ENCODE data around the gene DNAJC4.

Gene DNAJC4

GRCh38 chr11:64230171-64230984 lies at the start of gene DNAJC4:
TSS of gene DNAJC4 (plus strand) at chr11:64230548. CDS start at chr11:64230855, 307 bp downstream.
- Histone ChIP-seq H3K36me3 (ENCODE audit: control insufficient read depth in 2 of 2, insufficient read depth in 2 of 2, low read length in 2 of 2) (no peaks in the 10 kb centered on the region), H3K4me1 (ENCODE audit: control insufficient read depth, insufficient read depth, low read length) (peaks cover 68% of the 10 kb centered on the region), H3K9ac (ENCODE audit: low read length in 2 of 2) (peak within 1 kb of the TSS; percentile 80 to 94), H3K9me3 (ENCODE audit: control insufficient read depth in 2 of 2, low read length in 2 of 2) (no peaks in the 10 kb centered on the region), H3K4me3 (ENCODE audit: low read length in 2 of 2) (peak within 1 kb of the TSS; percentile 84 to 86), H3K27ac (ENCODE audit: low read length) (peak within 1 kb of the TSS; percentile 91), H3K27me3 (ENCODE audit: control insufficient read depth in 1 of 2, insufficient read depth in 2 of 2, low read length in 2 of 2) (no peaks in the 10 kb centered on the region)

GRCh38 chr11:64180891-64181290 lies 49.5 kb upstream of the DNAJC4 start:
- Histone ChIP-seq H3K27ac (ENCODE audit: low read length) (peak overlapping the region; percentile 78), H3K9ac (ENCODE audit: low read length in 2 of 2) (peak overlapping the region; percentile 46 to 64), H3K4me1 (ENCODE audit: control insufficient read depth, insufficient read depth, low read length) (peaks cover 41% of the 10 kb centered on the region), H3K27me3 (ENCODE audit: control insufficient read depth in 1 of 2, insufficient read depth in 2 of 2, low read length in 2 of 2) (no peaks in the 10 kb centered on the region), H3K9me3 (ENCODE audit: control insufficient read depth in 2 of 2, low read length in 2 of 2) (no peaks in the 10 kb centered on the region), H3K36me3 (ENCODE audit: control insufficient read depth in 2 of 2, insufficient read depth in 2 of 2, low read length in 2 of 2) (no peaks in the 10 kb centered on the region), H3K4me3 (ENCODE audit: low read length in 2 of 2) (peak overlapping the region; percentile 1 to 69)

GRCh38 chr11:64181506-64182411 lies 48.6 kb upstream of the DNAJC4 start:
- peaks cover 41% of the 10 kb centered on the region for H3K4me1 ChIP-seq (ENCODE audit: control insufficient read depth, insufficient read depth, low read length)
- H3K4me3 ChIP-seq (ENCODE audit: low read length in 2 of 2): peak overlapping the region; percentile 53 to 69
- H3K27ac ChIP-seq (ENCODE audit: low read length): peak overlapping the region; percentile 78
- no peaks in the 10 kb centered on the region for H3K9me3 ChIP-seq (ENCODE audit: control insufficient read depth in 2 of 2, low read length in 2 of 2)
- peak overlapping the region; percentile 46 to 64 for H3K9ac ChIP-seq (ENCODE audit: low read length in 2 of 2)
- no peaks in the 10 kb centered on the region for H3K36me3 ChIP-seq (ENCODE audit: control insufficient read depth in 2 of 2, insufficient read depth in 2 of 2, low read length in 2 of 2)
- no peaks in the 10 kb centered on the region for H3K27me3 ChIP-seq (ENCODE audit: control insufficient read depth in 1 of 2, insufficient read depth in 2 of 2, low read length in 2 of 2)

GRCh38 chr11:64183890-64184289 lies 46.5 kb upstream of the DNAJC4 start:
- Histone ChIP-seq H3K36me3 (ENCODE audit: control insufficient read depth in 2 of 2, insufficient read depth in 2 of 2, low read length in 2 of 2) (no peaks in the 10 kb centered on the region), H3K9me3 (ENCODE audit: control insufficient read depth in 2 of 2, low read length in 2 of 2) (no peaks in the 10 kb centered on the region), H3K4me3 (ENCODE audit: low read length in 2 of 2) (no peak overlapping the region), H3K9ac (ENCODE audit: low read length in 2 of 2) (peak overlapping the region in 1 of 2 donors; percentile 21), H3K27ac (ENCODE audit: low read length) (peak overlapping the region; percentile 91), H3K27me3 (ENCODE audit: control insufficient read depth in 1 of 2, insufficient read depth in 2 of 2, low read length in 2 of 2) (no peaks in the 10 kb centered on the region), H3K4me1 (ENCODE audit: control insufficient read depth, insufficient read depth, low read length) (peaks cover 41% of the 10 kb centered on the region)

GRCh38 chr11:64185175-64185692 lies 45.1 kb upstream of the DNAJC4 start:
- H3K36me3 ChIP-seq (ENCODE audit: control insufficient read depth in 2 of 2, insufficient read depth in 2 of 2, low read length in 2 of 2): no peaks in the 10 kb centered on the region
- H3K4me1 ChIP-seq (ENCODE audit: control insufficient read depth, insufficient read depth, low read length): peaks cover 40% of the 10 kb centered on the region
- H3K27me3 ChIP-seq (ENCODE audit: control insufficient read depth in 1 of 2, insufficient read depth in 2 of 2, low read length in 2 of 2): no peaks in the 10 kb centered on the region
- H3K27ac ChIP-seq (ENCODE audit: low read length): peak overlapping the region; percentile 91
- H3K9me3 ChIP-seq (ENCODE audit: control insufficient read depth in 2 of 2, low read length in 2 of 2): no peaks in the 10 kb centered on the region
- H3K4me3 ChIP-seq (ENCODE audit: low read length in 2 of 2): peak overlapping the region; percentile 81 to 86
- H3K9ac ChIP-seq (ENCODE audit: low read length in 2 of 2): peak overlapping the region; percentile 85 to 87

- Histone ChIP-seq H3K36me3 (ENCODE audit: control insufficient read depth in 2 of 2, insufficient read depth in 2 of 2, low read length in 2 of 2) (no peaks in the 10 kb centered on the region), H3K4me1 (ENCODE audit: control insufficient read depth, insufficient read depth, low read length) (peaks cover 34% of the 10 kb centered on the region), H3K27ac (ENCODE audit: low read length) (peak within 1 kb of the TSS; percentile 91), H3K9ac (ENCODE audit: low read length in 2 of 2) (peak within 1 kb of the TSS; percentile 85 to 87), H3K27me3 (ENCODE audit: control insufficient read depth in 1 of 2, insufficient read depth in 2 of 2, low read length in 2 of 2) (no peaks in the 10 kb centered on the region), H3K4me3 (ENCODE audit: low read length in 2 of 2) (peak within 1 kb of the TSS; percentile 81 to 86), H3K9me3 (ENCODE audit: control insufficient read depth in 2 of 2, low read length in 2 of 2) (no peaks in the 10 kb centered on the region)
These were observed 44.5 kb upstream of the DNAJC4 start, which contains the start of gene STIP1 for GRCh38 chr11:64185693-64186491. TSS of gene STIP1 (plus strand) at chr11:64186171. CDS start at chr11:64186262, 91 bp downstream.

GRCh38 chr11:64186492-64187165 lies 43.7 kb upstream of the DNAJC4 start:
- Histone ChIP-seq H3K9me3 (ENCODE audit: control insufficient read depth in 2 of 2, low read length in 2 of 2) (no peaks in the 10 kb centered on the region), H3K36me3 (ENCODE audit: control insufficient read depth in 2 of 2, insufficient read depth in 2 of 2, low read length in 2 of 2) (no peaks in the 10 kb centered on the region), H3K9ac (ENCODE audit: low read length in 2 of 2) (no peak overlapping the region), H3K4me3 (ENCODE audit: low read length in 2 of 2) (no peak overlapping the region), H3K27ac (ENCODE audit: low read length) (peak overlapping the region; percentile 41), H3K27me3 (ENCODE audit: control insufficient read depth in 1 of 2, insufficient read depth in 2 of 2, low read length in 2 of 2) (no peaks in the 10 kb centered on the region), H3K4me1 (ENCODE audit: control insufficient read depth, insufficient read depth, low read length) (peaks cover 26% of the 10 kb centered on the region)

GRCh38 chr11:64192434-64192833 lies 37.9 kb upstream of the DNAJC4 start:
- Histone ChIP-seq H3K4me3 (ENCODE audit: low read length in 2 of 2) (no peak overlapping the region), H3K4me1 (ENCODE audit: control insufficient read depth, insufficient read depth, low read length) (no peaks in the 10 kb centered on the region), H3K27ac (ENCODE audit: low read length) (no peak overlapping the region), H3K9me3 (ENCODE audit: control insufficient read depth in 2 of 2, low read length in 2 of 2) (no peaks in the 10 kb centered on the region), H3K9ac (ENCODE audit: low read length in 2 of 2) (no peak overlapping the region), H3K27me3 (ENCODE audit: control insufficient read depth in 1 of 2, insufficient read depth in 2 of 2, low read length in 2 of 2) (no peaks in the 10 kb centered on the region), H3K36me3 (ENCODE audit: control insufficient read depth in 2 of 2, insufficient read depth in 2 of 2, low read length in 2 of 2) (peaks cover 38 to 47% of the 10 kb centered on the region in 2 donors)

- peaks cover 60 to 64% of the 10 kb centered on the region in 2 donors for H3K36me3 ChIP-seq (ENCODE audit: control insufficient read depth in 2 of 2, insufficient read depth in 2 of 2, low read length in 2 of 2)
- H3K9me3 ChIP-seq (ENCODE audit: control insufficient read depth in 2 of 2, low read length in 2 of 2): no peaks in the 10 kb centered on the region
- no peak overlapping the region for H3K4me3 ChIP-seq (ENCODE audit: low read length in 2 of 2)
- no peak overlapping the region for H3K27ac ChIP-seq (ENCODE audit: low read length)
- H3K9ac ChIP-seq (ENCODE audit: low read length in 2 of 2): no peak overlapping the region
- no peaks in the 10 kb centered on the region for H3K27me3 ChIP-seq (ENCODE audit: control insufficient read depth in 1 of 2, insufficient read depth in 2 of 2, low read length in 2 of 2)
- H3K4me1 ChIP-seq (ENCODE audit: control insufficient read depth, insufficient read depth, low read length): no peaks in the 10 kb centered on the region
These were observed 33.7 kb upstream of the DNAJC4 start for GRCh38 chr11:64196626-64197025.

Data from stomach smooth muscle (tissue), 2 donors.